ENCODE data around the gene CTTN.
A peak's percentile ranks its signal among the peaks of the same experiment; 100 is the strongest.

CTTN gene

DNA sequence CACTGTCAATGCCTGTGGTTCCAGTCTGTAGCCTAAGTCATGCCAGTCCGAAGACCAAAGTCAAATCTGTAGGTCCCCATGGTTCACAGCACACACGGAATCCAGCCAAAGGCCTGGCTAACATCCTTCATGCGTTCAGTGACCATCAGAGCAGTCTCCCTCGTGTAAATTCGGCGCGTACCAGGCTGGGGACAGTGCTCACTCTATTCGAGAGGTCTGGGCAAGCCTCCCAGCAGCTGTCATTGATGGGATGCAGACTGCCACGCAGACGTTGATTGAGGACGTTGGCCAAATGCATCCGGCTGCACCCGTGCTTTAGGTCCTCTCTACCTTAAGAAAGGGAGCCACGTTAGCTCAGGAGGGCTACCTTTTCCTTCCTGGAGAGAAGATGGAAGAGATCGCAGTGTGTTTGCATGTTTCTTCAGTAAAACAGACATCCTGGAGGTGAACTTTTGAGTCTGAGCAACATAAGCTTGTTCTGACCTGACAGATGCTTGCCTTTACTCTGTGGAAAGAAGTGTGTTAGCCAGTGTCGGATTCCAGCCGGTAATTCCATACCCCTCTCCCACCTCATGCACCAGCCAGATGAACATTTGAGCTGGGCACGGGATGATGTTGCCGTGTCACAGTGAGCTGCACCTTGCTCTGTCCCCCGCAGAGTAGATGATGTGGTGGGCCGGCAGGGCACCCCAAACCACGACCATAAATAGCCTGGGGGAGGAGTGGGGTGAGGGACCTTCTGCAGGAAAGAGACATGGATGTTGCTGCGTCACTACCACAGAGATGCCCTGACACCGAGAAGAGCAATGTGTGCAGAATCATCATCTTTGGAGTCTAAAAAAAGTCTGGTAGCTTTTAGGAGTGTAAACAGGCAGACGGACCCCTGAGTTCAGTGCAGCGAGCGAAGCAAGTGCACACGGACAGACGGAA lies 12.2 kb downstream of the CTTN start:
- no peak for DNase-seq

DNA sequence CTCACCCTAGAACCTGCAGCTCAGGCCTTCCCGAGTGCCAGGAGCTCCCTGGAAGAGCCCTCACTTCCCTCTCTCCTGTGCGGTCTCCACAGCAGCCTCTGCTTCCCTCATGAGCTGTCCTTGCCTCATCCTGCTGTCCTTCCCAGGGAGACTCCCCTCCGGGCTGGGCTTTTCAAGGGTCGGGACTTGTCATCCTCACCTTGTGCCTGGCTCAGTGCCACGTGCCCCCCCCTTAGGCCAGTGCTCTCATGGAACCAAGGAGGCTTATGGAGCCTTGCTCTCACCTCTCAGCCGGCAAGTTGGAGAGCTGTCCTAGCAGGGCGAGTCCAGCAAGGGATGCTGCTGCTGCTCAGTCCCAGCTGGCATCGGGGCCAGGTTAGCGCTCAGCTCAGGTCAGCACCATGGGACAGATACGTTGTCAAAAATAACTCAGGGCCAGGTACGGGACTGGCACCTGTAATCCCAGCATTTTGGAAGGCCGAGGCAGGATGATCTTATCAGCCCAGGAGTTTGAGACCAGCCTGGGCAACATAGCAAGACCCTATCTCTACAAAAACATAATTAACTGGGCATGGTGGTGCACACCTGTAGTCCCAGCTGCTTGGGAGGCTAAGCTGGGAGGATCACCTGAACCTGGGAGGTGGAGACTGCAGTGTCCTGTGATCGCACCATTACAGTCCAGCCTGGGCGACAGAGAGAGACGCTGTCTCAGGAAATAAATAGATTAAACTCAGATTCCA lies 13.6 kb downstream of the CTTN start:
- DNase-seq = no peak

DNA sequence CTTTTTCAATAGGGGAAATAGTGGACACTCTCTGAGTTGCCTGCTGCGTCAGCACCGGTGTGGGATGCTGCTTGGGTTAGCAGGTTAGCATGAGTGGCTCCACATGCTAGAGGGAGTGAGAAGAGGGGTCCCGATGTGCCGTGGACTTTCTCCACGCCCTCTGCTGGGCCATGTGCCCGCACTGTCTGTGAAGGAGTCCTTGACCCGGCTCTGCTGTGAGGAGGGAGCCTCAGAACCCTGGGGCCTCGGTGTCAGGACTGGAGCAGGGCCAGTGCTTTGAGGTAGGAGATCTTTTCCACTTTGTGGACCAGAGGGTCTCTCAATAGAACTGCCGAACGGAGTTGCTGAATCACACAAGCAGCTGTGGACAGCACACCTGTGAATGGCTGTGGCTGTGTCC lies 14.8 kb downstream of the CTTN start:
- no peak for DNase-seq

- DNase-seq = no peak
Observed at GRCh38 chr11:70414341-70415100, 16.2 kb downstream of the CTTN start.

- no peak for DNase-seq
Observed at GRCh38 chr11:70415191-70415590, 16.9 kb downstream of the CTTN start.

DNA sequence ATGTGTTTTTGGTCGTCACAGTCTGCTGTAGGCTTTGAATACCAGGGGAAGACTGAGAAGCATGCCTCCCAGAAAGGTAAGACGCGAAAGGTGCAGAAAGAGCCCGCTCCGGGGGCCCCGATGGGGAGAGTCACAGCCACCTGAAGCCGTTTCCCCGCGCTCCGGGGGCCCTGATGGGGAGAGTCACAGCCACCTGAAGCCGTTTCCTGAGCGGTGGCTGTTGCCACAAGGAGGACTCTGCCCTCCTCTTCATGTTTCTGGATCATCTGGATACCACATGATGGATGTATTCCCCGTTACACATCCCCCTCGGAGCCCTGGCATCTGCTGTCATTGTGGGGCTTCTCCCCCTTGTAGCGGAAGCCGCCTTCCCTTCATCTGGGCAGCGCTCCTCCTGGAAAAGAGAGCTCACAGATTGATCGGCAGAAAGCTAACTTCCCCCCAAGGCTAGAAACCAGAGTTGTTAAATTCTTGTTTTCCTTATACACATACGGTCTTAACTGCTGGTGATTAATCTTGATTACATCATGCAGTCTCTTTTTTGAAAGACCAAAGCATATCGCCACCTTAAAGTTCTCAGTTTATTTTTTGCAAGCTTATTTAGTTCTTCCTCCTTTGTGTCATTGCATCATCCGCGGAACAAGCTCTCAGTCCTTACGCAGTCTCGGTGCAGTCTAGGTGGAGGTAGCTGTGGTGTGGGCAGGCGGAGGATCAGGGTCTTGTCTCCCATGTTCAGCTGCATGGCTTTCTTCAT lies 17.5 kb downstream of the CTTN start:
- DNase-seq = peak; percentile 77

- no peak for DNase-seq
Observed at GRCh38 chr11:70416881-70417280, 18.6 kb downstream of the CTTN start.

- no peak for DNase-seq
Observed at GRCh38 chr11:70418130-70418529, 19.8 kb downstream of the CTTN start.

GRCh38 chr11:70419307-70420007 lies 21.1 kb downstream of the CTTN start:
- DNase-seq = no peak

DNA sequence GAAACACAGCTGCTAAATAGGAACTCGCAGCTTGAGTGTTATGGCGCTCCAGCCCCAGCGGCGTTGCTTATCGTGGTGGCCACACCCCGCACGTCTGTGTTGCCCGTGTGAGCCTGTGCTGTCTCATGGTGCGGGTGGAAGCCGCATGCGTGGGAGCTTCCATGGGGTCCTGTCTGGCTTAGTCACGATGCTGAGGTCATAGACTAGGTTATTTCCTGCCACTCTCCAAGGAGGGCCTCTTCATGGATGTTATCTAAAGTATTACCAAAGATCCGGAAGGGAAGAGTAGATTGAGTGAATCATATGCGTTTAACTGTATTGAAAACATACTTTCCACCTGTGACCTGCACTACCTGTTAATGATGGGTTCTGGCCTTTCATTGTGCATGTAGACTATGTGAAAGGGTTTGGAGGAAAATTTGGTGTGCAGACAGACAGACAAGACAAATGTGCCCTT lies 21.7 kb downstream of the CTTN start:
- DNase-seq = no peak

- DNase-seq = no peak
Observed at GRCh38 chr11:70420496-70420895, 22.2 kb downstream of the CTTN start.

DNA sequence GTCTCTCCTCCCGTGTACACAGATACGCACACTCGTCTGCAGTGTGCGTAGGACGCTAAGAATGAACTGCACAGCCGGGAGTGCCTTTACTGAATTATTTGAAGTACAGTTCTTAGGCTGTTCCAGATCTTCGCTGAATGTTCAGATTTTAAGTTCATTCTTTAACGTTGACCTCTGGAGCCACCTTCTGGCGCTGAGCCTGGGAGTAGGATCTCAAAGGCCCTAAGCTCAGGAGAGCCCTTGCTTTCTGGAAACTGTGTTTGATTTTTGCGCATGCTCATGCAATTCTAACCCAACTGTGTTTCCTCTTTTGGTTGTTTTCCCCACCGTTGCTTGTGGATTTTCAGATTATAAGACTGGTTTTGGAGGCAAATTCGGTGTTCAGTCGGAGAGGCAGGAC lies 22.8 kb downstream of the CTTN start:
- DNase-seq = no peak

- DNase-seq = no peak
Observed at GRCh38 chr11:70422692-70423522, 24.6 kb downstream of the CTTN start.

- no peak for DNase-seq
Observed at GRCh38 chr11:70423523-70424505, 25.5 kb downstream of the CTTN start.

GRCh38 chr11:70424765-70425344 lies 26.5 kb downstream of the CTTN start:
- DNase-seq = no peak

DNA sequence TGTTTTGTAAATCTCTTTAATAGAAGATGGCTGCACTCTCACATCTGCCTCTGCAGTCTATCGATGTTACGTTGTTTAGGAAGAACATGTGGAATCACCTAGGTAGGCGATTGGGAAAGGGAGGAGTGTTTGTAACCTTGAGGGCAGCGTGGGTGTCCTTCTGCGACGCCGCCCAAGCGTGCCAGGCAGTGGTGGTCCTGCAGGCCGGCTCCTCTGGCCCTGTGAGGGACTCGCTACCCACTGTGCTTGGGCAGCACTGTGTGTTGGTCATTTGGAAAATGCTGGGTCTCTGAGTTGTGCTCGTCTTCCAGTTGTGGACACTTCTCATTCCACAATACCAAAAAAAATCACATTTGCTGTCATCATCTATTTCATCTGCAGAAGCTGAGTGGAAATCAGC lies 29.1 kb downstream of the CTTN start:
- no peak for DNase-seq

DNA sequence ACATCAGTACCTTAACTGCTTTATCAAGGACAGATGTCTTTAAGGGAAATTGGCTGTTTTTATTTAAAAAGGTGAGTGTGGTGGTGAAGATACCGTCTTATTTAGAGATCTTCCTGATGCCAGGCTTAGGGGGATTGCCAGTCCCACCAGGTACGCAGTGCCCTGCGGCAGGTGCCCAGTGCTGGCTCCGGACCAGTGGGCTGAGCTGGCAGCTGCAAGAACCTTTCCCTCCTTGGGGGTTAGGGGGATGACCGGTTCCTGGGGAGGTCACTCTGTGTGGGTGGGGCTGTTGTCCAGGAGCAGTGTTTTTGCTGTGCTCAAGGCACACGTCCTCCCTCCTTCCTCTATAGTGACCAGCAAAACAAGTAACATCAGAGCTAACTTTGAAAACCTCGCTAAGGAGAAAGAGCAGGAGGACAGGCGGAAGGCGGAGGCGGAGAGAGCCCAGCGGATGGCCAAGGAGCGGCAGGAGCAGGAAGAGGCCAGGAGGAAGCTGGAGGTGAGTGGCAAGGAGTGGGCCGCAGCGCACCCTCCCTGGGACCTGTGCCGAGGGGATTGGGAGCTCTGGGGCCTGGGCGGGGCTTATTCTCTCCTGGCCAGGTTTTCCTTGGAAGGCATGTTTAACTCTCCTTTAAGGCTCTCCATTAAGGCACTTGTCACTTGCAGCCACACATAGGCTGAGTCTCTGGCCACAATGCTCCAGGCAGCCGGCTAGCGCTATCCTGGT lies 30.5 kb downstream of the CTTN start:
- DNase-seq = no peak

- DNase-seq = no peak
Observed at GRCh38 chr11:70429428-70429705, 31.0 kb downstream of the CTTN start.

All from SIG-M5 (cell line).